Central memory CD4-positive, alpha-beta T cell (primary cell): Measurements from ENCODE around the gene PCIF1.
"Not testable (repeated sequence)": the region's sequence is repeated elsewhere in the genome, so short reads cannot be mapped to it uniquely, and the experiment has no call there.

Source experiments
- DNase-seq: peaks from one replicate; pipeline ENCODE4 v3.0.0; 2022

Gene PCIF1

DNA sequence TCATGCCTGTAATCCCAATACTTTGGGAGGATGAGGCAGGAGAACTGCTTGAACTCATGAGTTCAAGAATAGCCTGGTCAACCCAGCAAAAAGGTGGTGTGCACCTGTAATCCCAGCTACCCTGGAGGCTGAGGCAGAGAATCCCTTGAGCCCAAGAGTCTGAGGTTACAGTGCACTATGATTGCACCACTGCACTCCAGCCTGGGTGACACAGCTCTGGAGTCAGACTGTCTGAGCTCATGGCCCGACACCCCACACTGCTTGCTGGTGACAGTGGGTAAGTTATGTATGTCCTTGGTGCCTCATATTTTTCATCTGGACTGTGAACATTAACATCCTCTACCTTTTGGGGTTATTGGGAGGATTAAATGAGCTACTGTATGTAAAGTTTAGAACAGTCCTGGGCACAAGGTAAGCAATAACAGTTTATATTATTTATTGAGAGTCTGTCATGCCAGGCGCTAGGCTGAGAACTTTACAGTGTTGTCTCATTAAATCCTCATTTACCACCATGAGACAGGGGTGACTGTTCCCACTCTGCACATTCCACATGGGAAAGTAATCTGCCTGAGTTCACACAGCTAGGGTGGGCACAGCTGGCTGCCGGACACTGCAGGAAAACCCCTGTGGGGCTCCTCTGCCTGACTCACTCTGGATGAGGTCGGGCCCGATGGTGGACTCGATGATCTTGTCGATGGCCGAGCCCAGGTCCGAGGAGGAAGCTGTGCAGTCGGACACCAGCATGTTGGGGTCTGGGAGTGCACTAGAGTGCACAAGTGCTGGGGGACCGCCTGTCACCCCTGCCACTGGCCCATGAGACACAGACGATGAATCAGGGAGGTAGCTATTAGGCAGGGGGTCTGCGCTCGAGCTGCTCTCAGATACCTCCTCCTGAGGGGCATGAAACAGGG, 34.6 kb downstream of the PCIF1 start:
- DNase-seq = no peak

DNA sequence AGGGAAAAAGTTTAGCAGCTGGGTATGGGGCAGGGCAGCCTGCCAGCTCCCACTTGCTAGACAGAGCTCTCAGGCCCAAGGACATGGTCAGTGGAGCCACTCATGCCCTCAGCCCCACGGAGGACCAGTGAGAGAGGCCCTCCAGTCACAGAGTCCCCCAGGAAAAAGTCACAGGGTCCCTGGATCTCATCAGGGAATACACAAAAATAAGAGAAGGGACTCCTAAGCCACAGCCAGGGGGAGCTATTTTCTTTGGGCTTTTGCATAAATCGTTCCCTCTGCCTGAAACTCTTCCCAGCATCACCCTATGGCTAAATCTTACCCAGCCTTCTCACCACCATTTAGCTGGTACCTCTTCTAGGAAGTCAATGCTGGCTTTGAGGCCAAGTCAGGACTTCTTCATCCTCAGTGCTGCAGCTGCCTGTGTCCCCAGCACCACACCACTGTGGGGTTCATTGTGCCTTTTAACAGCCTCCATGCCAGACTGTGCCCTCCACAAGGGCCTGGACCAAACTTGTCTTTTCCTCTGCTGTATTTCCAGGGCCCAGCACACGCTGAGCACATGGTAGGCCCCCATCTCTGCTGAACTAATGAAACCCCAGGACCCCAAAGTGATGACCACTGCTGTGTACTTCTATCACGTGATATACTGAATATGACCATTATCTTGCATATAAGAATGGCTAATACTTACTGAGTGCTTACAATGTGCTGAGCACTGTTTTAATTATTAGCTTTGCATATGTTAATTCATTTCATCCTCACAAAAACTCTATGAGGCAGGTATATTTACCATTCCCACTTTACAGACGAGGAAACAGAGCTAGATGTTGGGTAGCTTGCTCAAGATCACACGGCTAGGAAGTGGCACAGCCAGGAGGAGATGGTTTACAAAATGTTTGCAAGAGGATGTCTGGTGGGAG, 35.5 kb downstream of the PCIF1 start:
- no peak for DNase-seq

DNA sequence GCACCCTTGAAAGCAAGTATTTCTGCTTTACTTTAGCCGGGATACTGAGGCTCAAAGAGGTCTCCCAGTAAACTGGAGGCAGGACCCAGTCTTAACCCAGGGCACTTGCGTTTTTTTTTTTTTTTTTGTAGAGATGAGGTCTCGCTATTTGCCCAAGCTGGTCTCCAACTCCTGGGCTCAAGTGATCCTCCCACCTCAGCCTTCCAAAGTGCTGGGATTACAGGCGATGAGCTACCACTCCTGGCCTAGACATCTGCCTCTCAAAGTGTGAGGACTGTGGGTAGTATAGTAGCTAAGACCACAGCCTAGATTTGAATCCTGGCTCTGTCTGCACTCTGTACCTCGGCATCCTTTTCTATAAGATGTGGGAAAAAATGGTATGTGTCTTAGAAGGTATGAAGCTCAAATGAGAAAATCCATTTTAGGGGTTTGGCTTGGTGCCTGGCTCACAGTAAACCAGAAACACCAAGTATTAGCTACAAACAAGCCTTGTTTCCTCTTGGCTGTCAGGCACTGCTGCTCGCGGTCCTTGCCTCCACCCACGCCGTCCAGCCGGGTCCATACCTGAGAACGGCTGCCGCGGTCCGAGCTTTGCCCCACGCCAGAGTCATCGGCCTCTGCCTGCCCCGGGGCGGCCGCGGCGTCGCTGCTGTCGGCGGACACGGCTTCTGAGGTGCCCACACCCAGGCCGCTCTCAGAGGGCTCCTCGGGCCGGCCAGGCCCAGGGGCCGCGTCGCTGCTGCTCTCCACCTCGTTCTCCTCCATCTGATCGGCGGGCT, 36.4 kb downstream of the PCIF1 start:
- DNase-seq = peak; percentile 24

DNA sequence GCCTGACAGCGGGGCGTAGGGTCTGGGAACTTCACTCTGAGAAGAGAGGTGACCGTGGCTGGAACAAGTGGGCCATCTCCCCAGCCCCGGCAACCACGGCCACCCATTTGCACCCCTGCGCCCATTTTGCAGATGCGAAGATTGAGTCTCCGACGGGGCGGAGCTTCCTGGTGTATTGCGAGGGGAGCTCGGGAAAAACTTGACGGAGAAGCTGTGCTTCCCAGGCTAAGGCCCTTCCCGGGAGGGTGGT, 36.9 kb downstream of the PCIF1 start:
- DNase-seq = no peak

DNA sequence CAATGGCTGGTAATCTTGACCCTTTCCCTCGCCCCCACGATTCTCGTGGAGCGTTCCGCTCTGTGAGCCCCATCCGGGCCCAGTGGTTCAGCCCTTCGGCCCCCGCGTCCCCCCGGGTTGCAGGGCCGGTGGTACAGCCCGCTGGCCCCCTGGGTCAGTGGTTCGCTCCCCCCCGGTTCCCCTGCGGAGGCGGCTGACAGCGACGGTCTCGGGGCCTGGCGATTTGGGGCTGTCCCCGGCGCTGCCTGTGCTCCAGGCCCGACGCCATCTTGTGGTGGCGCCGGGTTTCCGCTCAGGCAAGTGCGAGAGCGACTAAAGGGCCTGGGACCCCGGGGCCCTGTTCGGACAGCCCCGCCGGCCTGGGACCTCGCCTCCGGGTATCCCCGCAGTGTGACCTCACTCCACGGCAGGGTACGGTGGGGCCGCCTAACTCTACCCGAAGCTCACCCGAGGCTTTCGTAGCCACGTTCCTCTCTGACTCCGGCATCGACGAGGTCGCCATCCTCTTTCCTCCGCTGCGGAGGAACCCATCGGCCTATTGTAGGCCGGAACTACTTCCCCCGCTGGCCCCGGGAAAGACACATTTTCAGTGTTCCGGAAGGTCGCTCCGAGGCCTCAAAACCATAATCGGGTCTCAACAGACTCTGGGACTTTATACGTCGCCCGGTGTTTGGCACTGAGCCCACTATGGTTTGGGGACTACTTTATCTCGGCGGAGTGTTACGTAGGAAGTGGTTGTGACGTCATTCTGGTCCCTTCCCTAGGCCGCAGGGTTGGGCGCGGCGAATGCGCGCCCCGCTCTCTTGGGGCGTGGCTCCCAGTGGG, 37.4 kb downstream of the PCIF1 start, which contains the start of gene ZNF335:
Gene ZNF335 (minus strand): TSS at position 529 of the 825 bp plus-strand sequence. CDS start 793 bp downstream, outside the sequence.
- DNase-seq = peak; percentile 95

DNA sequence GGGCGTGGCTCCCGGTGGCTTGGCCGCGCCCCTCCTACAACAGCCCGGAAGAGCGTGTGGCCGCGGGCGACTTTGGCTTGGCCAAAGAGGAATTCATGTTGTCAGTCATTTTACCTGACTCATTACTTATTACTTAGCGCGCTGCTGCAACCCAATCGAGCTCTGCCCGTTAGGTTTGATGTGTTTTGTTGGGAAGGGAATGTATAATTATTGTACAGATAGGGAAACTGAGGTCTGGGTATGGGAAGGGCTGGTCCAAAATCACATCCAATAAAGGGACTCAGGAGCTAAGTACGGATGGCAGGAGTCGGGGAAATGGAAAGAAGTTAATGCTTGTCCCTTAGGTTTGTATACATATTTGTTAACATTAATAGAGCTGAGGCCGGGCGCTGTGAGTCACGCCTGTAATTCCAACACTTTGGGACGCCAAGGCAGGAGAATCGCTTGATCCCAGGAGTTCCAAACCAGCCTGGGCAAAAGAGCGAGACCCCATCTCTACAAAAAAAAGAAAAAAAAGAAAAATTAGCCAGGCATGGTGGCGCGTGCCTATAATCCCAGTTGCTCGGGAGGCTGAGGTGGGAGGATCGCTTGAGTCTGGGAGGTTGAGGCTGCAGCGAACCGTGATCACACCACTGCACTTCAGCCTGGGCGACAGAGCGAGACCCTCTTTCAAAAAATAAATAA, 38.2 kb downstream of the PCIF1 start:
- DNase-seq = no peak

DNA sequence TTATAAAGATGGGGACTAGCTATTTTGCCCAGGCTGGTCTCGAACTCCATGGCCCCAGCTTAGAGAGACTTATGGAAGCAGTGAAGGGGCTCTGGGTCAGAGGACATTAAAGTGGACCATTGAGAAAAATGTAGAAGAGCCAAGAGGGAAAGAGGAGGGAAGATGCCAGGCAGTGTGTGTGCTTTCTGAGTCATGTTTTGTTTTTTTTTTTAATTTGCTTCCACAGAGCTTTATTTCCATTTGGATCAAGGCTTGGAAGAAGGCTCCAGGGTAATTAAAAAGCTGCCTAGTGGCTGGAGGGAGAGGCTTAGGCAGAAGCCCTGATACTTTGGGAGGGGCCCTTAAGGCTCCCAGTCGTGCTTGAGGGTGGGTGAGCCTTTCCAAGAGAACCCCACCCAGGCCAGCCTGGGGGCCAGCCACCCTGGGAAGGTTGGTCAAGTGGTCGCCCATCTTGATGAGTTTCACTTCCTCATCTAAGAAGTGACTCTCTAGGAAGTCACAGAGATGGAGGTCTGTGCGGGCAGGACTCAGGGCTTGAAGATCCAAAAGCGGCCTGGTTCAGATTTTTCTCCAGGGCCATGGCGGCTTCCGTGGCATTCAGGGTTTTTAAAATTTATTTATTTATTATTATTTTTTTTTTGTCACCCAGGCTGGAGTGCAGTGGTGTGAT, 40.5 kb downstream of the PCIF1 start:
- DNase-seq = no peak

DNA sequence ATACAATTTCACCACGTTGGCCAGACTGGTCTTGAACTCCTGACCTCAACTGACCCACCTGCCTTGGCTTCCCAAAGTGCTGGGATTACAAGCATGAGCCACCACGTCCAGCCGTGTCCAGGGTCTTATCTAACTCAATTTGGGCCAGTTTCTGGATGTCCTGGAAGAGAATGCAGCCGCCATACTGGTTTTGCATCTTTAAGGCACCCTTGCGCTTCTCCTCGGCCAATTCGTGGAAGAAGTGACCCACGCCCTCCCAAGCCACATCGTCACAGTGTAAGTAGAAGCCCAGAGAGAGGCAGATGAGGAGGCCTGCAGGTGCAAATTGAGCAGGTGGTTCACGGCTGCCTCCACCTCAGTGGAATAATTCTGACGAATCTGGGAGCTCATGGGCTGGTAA, 41.2 kb downstream of the PCIF1 start:
- DNase-seq = no peak

DNA sequence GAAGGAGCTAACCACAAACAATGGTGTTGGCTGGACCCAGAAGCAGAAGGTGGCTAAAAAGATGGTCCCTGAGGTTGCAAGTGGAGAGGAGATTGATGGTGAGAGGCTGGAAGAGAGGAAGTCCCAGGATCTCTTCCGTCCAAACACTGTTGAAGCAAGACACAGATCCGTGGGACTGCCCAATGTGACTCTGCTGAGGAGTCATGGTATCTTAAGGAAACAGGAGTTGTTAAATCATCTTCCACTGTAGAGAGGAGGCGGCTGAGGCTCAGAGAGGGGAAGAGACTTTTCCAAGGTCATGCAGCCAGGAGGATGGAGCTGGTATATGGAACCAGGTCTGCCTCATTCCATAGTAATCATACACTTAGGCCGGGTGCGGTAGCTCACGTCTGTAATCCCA, 41.6 kb downstream of the PCIF1 start:
- DNase-seq = no peak

DNA sequence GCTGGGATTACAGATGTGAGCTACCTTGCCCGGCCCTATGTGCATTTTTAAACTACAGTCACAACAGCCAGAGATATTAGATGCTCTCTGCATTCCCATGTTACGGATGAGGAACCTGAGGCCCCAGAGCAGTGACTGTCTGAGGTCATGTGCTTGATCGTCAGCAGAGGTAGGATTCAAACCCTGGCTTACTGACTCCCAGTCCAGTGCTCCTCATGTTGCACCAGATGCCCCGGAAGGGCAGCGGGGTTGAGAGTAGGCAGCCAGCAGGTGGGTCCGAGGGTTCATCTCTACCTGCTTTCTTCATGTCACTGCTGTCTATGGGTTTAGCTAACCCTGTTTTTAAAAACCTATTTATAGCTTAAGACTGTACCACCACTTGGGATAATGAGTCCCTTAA, 46.8 kb downstream of the PCIF1 start:
- DNase-seq = no peak

DNA sequence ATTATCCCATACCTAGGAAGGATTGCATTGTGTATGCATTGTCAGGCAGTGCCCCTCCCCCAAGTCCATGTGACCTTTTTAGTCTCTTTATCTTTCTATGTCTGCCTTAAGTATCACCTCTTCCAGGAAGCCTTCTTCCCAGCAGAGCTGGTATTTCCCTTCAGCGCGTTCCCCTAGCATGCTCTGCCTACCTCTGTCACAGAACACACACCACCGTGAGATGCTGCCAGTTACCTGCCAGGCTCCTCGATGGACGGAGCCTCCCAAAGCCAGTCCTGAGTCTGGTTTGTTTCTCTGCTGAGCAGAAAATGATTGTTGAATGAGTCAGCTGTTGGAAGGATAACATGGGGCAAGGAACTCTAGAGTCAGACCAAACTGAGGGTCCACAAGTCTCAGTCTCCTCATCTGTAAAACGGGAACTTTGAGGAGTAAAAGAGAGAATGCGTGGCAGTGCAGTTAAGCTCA, 48.8 kb downstream of the PCIF1 start:
- DNase-seq = no peak

DNA sequence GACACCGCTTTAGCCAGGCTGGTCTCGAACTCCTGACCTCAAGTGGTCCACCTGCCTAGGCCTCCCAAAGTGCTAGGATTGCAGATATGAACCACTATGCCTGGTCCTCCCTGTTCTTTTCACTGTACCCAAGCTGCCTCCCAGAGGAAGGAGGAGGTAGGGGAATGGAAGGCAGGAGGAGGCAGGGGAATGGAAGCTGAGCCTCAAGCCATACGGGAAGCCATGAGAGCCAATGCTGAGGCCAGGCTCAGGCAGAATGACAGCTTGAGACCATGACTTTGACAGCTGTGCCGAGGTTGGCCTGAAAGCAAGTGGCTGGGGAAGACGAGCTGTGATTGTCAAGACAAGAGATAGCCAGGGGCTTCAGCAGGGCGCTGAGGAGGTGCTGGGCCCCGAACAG, 51.1 kb downstream of the PCIF1 start:
- DNase-seq = no peak

DNA sequence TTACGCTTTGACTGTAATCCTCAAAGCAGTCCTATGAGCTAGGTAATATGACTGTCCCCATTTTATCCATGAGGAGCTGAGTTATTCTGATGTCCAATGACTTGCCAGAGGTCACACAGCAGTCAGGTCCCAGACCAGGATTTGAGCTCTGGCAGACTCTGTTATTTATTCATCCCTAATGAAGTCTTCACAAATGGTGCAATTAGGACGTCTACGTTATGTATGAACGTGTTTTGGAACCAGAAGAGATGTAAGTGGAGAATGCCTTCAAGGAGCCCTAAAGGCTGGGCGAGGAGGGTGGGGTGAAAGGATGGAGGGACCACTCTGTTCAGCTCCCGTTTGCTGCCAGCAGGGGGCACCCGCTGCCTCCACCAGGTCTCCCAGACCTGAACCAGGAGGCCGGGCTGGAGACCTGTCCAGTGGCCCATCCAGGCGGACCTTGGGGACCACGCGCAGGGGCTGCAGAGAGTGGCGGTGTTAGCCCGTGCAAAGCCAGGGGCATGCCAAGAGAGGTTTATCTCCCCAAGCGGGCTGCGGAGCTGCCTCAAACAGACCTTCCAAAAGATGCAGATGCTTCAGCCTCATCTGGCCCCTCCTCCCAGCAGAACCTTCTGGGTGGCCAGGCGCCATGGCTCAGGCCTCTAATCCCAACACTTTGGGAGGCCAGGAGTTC, 52.8 kb downstream of the PCIF1 start:
- DNase-seq = peak; percentile 66

DNA sequence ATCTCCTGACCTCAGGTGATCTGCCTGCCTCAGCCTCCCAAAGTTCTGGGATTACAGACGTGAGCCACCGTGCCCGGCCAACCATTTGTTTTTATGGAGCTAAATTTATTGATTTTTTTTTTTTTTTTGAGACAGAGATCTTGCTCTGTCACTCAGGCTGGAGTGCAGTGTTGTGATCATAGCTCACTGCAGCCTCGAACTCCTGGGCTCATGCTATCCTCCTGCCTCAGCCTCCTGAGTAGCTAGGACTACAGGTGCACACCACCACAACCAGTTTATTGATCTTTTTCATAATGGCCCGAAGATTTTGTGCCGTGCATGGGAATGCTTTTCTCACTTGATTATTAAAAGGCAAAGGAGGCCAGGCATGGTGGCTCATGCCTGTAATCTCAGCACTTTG, 54.3 kb downstream of the PCIF1 start:
- DNase-seq = not testable (repeated sequence)

DNA sequence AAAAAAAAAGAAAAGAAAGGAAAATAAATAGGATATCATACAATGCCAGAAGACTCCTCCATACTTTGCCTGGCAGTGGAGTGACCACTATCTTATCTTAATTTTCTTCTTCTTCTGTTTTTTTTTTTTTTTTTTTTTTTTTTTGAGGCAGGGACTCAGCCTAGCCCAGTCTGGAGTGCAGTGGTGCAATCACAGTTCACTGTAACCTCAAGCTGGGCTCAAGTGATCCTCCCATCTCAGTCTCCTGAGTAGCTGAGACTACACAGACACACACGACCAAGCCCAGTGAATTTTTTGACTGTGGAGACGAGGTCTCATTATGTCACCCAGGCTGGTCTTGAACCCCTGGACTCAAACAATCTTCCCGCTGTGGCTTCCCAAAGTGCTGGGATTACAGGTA, 57.1 kb downstream of the PCIF1 start:
- no peak for DNase-seq

DNA sequence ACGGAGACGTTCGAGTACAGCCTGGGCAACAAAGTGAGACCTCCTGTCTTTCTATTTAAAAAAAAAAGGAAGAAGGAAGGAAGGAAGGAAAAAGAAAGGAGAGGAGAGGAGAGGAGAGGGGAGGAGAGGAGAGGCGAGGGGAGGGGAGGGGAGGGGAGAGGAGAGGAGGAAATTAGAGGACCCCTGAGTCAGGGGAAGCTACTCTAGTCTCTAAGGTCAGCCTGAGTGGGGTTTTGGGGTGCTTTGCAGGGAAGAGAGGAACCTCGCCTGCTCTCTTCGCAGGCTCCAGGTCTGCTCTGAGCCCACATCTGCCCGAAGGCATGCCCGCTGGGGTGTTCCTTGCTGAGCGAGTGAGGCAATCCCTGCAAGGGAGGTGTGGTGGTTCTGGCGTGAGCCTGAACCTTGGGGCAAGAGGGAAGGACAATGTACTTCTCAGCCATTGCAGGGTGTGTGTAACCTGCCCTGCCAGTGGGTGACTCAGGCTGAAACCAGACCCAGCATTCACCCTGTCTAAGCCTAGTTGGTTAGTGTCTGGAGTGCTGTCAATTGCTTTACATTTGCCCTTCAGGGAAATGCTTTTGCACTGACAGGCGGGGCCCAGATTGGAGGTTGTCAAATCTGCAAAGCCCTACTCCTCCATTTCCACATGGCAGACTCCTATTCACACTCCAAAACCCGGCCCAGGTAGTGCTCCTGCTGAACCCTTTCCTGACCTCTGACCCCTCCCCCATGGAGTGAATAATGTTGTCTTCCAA, 58.9 kb downstream of the PCIF1 start:
- no peak for DNase-seq

DNA sequence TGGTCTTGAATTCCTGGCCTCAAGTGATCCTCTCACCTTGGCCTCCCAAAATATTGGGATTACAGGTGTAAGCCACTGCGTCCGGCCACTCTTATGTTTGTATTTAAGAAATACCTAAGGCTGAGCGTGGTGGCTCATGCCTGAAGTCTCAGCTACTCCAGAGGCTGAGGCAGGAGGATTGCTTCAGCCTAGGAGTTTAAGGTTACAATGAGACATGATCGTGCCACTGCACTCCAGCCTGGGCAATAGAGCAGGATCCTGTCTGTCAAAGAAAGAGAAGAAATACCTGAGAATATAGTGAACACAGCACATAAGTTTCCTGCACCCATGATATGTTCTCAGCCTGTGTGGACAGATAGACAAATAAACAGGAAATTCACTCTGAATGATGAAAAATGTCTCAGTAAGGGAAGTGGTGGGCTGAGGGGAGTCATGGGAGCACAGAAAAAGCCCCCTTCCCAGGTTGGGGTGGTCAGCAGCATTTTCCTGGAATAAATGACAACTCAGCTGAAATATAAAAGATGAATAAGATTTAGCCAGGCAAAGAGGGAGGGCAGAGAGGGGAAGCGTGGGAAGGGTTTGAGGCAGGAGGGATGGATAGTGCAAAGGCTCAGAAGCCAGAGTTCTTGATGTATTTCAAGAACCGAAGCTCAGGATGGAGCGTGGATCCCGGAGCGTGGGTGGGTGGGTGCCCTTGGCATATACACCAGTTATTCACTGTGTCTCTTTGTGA, 60.4 kb downstream of the PCIF1 start:
- no peak for DNase-seq

DNA sequence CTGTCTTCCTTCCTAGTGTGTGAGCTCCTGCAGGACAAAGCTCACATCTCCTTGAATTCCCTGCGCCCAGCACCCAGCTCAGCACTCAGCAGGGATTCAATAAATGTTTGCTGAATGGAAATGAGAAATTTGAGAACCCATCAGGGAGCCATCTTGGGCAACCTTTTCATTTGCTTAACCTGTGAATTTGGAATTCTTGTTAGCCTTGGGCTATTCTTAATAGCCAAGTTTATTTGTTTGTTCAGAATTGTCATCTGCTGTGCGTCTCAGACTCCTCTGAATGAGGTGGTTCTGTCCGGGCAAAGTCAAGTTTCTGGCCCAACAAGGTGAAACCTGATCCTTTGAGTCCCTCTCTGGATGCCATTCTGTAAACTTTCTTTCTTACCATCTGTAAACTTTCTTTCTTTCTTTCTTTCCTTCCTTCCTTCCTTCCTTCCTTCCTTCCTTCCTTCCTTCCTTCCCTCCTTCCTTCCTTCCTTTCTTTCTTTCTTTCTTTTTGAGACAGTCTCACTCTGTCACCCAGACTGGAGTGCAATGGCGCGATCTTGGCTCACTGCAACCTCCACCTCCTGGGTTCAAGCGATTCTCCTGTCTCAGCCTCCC, 61.1 kb downstream of the PCIF1 start:
- not testable (repeated sequence) for DNase-seq
